ENCODE results near the gene JAKMIP1. TPM values are rescaled to one million over a fixed set of nuclear protein-coding genes. Genes with fewer than 3 reads are reported as not detected.

JAKMIP1 gene
- total and polyA plus RNA-seq, 2 experiments from 2014 or later: not detected

DNA sequence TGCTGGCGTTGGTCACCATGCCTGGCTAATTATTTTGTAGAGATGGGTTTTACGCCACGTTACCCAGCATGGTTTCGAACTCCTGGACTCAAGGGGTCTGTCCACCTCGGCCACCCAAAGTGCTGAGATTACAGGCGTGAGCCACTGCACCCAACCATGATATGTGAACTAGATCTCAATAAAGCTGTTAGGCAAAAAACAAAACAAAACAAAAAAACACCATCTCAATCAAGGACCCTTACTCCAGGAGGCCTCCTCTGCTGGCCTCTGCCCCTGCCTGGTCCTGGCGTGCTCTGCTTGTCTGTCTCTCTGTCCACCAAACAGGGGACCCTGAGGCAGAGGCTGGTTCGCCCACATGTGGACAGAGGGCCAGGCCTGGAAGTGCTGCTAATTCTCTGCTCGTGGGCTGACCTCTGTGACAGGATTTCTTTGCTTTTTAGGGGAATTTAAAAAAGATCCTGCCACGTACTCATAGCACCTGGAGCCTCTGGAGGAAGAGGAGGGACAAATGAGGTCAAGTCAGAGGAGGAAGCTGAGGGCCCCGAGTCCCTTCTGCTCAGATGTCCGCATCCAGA, 36.6 kb upstream of the JAKMIP1 start:
- no peaks in the 10 kb centered on the region for H3K9me2 ChIP-seq (ENCODE audit: insufficient read depth)
- 37 to 45% methylated on average over 12 of the region's 12 CpGs for WGBS, 2 experiments (ENCODE audit: low coverage in 1 of 2, low lambda C conversion rate in 2 of 2, missing lambda C conversion rate in 2 of 2)
- TF ChIP-seq EZH2 (IDR thresholded peaks at IDR 0.05; ENCODE audit: insufficient read depth, poor library complexity, severe bottlenecking) (no peak), EZH2phosphoT487 (IDR thresholded peaks at IDR 0.05; ENCODE audit: insufficient read depth, low read depth) (no peak)
- peaks cover 9% of the 10 kb centered on the region for H3K27me3 ChIP-seq (replicated peaks; ENCODE audit: insufficient read depth)
- no peak for DNase-seq
- H3F3A ChIP-seq (ENCODE audit: insufficient read depth): no peaks in the 10 kb centered on the region
- no peaks in the 10 kb centered on the region for H3K4me1 ChIP-seq (ENCODE audit: insufficient read depth)
- in situ Hi-C loops (cut with MboI): no loop called here
- H2AFZ ChIP-seq: no peak overlapping the region
- H3K36me3 ChIP-seq (ENCODE audit: low read depth): no peaks in the 10 kb centered on the region
- H3K9me3 ChIP-seq (ENCODE audit: low read depth): no peaks in the 10 kb centered on the region
- H3K79me2 ChIP-seq (ENCODE audit: insufficient read depth): no peaks in the 10 kb centered on the region
- H4K20me1 ChIP-seq (ENCODE audit: insufficient read depth): no peaks in the 10 kb centered on the region
- no peak overlapping the region for H3K27ac ChIP-seq
- no peak overlapping the region for H3K4me2 ChIP-seq (ENCODE audit: unreplicated experiment)
- H3K9ac ChIP-seq: no peak overlapping the region
- H3K4me3 ChIP-seq: no peak overlapping the region

DNA sequence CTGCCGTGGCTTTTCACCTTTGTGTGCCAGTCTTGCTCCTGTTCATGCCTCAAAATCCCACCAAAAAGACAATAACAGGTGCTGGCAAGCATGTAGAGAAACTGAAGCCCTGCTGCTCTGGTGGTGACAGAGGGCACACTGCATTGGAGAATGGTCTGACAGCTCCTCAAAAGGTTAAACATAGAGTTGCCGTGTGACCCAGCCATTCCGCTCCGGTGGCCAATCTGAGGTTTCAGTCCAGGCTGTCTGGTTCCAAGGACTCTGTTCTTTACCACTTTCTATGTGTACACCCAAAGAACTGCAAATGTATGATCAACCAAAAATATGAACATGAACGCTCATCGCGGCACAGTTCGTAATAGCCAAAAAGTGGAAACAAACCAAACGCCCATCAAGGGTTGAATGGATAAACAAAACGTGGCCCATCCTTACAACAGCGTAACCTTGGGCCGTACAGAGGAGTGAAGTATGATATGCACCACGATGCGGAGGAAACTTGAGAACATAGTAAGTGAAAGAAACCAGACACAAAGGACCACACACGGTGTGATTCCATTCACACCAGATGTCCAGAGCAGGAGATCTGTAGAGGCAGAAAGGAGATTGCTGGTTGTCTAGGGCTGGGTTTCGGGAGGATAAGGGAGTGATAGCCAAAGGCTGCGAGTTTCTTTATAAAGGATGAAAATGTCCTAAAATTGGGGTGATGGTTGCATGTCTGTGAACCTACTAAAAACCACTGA, 35.7 kb upstream of the JAKMIP1 start:
- Histone ChIP-seq H3K4me1 (ENCODE audit: insufficient read depth) (no peaks in the 10 kb centered on the region), H3K27me3 (replicated peaks; ENCODE audit: insufficient read depth) (peaks cover 9% of the 10 kb centered on the region), H3K4me3 (no peak overlapping the region), H3K9me3 (ENCODE audit: low read depth) (no peaks in the 10 kb centered on the region), H2AFZ (no peak overlapping the region), H3F3A (ENCODE audit: insufficient read depth) (no peaks in the 10 kb centered on the region), H3K36me3 (ENCODE audit: low read depth) (no peaks in the 10 kb centered on the region), H3K4me2 (ENCODE audit: unreplicated experiment) (no peak overlapping the region), H3K79me2 (ENCODE audit: insufficient read depth) (no peaks in the 10 kb centered on the region), H3K9me2 (ENCODE audit: insufficient read depth) (no peaks in the 10 kb centered on the region), H3K27ac (no peak overlapping the region), H3K9ac (no peak overlapping the region), H4K20me1 (ENCODE audit: insufficient read depth) (no peaks in the 10 kb centered on the region)
- no peak for DNase-seq
- 17 to 18% methylated on average over 17 of the region's 17 CpGs for WGBS, 2 experiments (ENCODE audit: low coverage in 1 of 2, low lambda C conversion rate in 2 of 2, missing lambda C conversion rate in 2 of 2)
- in situ Hi-C loops (cut with MboI): no loop called here
- TF ChIP-seq EZH2 (IDR thresholded peaks at IDR 0.05; ENCODE audit: insufficient read depth, poor library complexity, severe bottlenecking) (no peak), EZH2phosphoT487 (IDR thresholded peaks at IDR 0.05; ENCODE audit: insufficient read depth, low read depth) (no peak)

DNA sequence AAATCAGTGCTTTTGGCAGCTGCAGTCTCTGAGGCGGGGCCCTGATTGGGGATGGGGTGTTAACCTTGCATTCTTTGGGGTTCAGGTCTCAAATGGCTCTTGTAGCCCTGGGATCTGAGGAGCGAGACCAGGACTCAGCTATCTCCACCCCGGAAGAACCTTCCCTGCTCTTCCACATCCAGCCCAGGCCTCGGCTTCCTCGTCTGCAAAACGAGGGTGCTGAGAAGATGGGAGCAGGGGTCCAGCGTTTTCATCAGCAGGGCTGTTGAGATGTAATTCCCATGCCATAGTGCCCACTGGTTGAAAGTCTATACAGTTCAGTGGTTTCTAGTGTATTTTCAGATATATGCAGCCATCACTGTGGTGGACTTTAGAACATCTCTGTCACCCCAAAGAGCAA, 34.7 kb upstream of the JAKMIP1 start:
- no peaks in the 10 kb centered on the region for H3K79me2 ChIP-seq (ENCODE audit: insufficient read depth)
- WGBS, 2 experiments (ENCODE audit: low coverage in 1 of 2, low lambda C conversion rate in 2 of 2, missing lambda C conversion rate in 2 of 2): 42 to 47% methylated on average over 7 of the region's 7 CpGs
- H3K9me3 ChIP-seq (ENCODE audit: low read depth): no peaks in the 10 kb centered on the region
- H3K4me2 ChIP-seq (ENCODE audit: unreplicated experiment): no peak overlapping the region
- in situ Hi-C loops (cut with MboI): no loop called here
- H3K4me1 ChIP-seq (ENCODE audit: insufficient read depth): no peaks in the 10 kb centered on the region
- H3K9ac ChIP-seq: no peak overlapping the region
- H2AFZ ChIP-seq: no peak overlapping the region
- H3K27me3 ChIP-seq (replicated peaks; ENCODE audit: insufficient read depth): peaks cover 9% of the 10 kb centered on the region
- no peaks in the 10 kb centered on the region for H3K36me3 ChIP-seq (ENCODE audit: low read depth)
- H3K27ac ChIP-seq: no peak overlapping the region
- DNase-seq: no peak
- H3K4me3 ChIP-seq: no peak overlapping the region
- TF ChIP-seq EZH2 (IDR thresholded peaks at IDR 0.05; ENCODE audit: insufficient read depth, poor library complexity, severe bottlenecking): no peak
- no peak for TF ChIP-seq EZH2phosphoT487 (IDR thresholded peaks at IDR 0.05; ENCODE audit: insufficient read depth, low read depth)
- no peaks in the 10 kb centered on the region for H3K9me2 ChIP-seq (ENCODE audit: insufficient read depth)
- H3F3A ChIP-seq (ENCODE audit: insufficient read depth): no peaks in the 10 kb centered on the region
- no peaks in the 10 kb centered on the region for H4K20me1 ChIP-seq (ENCODE audit: insufficient read depth)

DNA sequence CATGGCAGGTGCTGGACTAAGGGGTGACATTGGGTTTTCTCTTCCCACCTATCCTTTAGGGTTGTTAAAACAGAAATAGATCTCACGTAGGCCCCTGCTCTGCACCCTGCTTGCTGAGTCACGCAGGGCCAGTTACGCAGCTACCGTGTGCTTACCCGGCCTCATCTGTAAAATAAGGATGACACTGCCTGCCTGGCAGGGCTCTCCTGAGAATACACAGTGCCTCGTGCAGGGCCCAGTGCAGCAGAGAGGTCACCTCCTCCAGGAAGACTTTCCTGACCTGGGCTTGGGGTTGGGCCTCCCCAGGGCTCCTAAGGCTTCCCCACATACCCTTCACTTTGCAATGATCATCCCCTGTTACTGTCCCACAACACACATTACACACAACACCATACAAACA, 33.6 kb upstream of the JAKMIP1 start:
- in situ Hi-C loops (cut with MboI): no loop called here
- DNase-seq: no peak

More for the DNA sequence above, 33.6 kb upstream of the JAKMIP1 start:
- H3K79me2 ChIP-seq (ENCODE audit: insufficient read depth): no peaks in the 10 kb centered on the region
- no peaks in the 10 kb centered on the region for H4K20me1 ChIP-seq (ENCODE audit: insufficient read depth)
- no peaks in the 10 kb centered on the region for H3K4me1 ChIP-seq (ENCODE audit: insufficient read depth)
- H3K36me3 ChIP-seq (ENCODE audit: low read depth): no peaks in the 10 kb centered on the region
- H2AFZ ChIP-seq: no peak overlapping the region
- H3F3A ChIP-seq (ENCODE audit: insufficient read depth): no peaks in the 10 kb centered on the region
- no peaks in the 10 kb centered on the region for H3K9me2 ChIP-seq (ENCODE audit: insufficient read depth)
- WGBS, 2 experiments (ENCODE audit: low coverage in 1 of 2, low lambda C conversion rate in 2 of 2, missing lambda C conversion rate in 2 of 2): 43 to 50% methylated on average over 6 of the region's 6 CpGs
- no peak overlapping the region for H3K4me2 ChIP-seq (ENCODE audit: unreplicated experiment)
- no peak overlapping the region for H3K4me3 ChIP-seq
- no peaks in the 10 kb centered on the region for H3K9me3 ChIP-seq (ENCODE audit: low read depth)
- H3K9ac ChIP-seq: no peak overlapping the region
- TF ChIP-seq EZH2phosphoT487 (IDR thresholded peaks at IDR 0.05; ENCODE audit: insufficient read depth, low read depth): no peak
- TF ChIP-seq EZH2 (IDR thresholded peaks at IDR 0.05; ENCODE audit: insufficient read depth, poor library complexity, severe bottlenecking): no peak
- H3K27me3 ChIP-seq (replicated peaks; ENCODE audit: insufficient read depth): peaks cover 9% of the 10 kb centered on the region
- H3K27ac ChIP-seq: no peak overlapping the region

Measured in GM23248 (cell line).